Subcutaneous adipose tissue (tissue), 4 donors: ENCODE results near the gene MINK1. TPM values are rescaled to one million over a fixed set of nuclear protein-coding genes. Genes with fewer than 3 reads are reported as not detected.

ENCODE experiments used
- CTCF ChIP-seq: fragments of 450-650 bp; IDR thresholded peaks from one replicate; pipeline ENCODE4 v1.5.1; 2016; ENCODE audit warnings: low read depth, mild to moderate bottlenecking, control low read depth, antibody characterized with exemption, moderate library complexity
- total RNA-seq, 4 donors: library from RNA; depleted of rRNA; stranded (reverse); fragments of >200 nt; gene quantifications; one replicate each; pipeline ENCODE4 v1.1.0, GENCODE V29; 2016

MINK1 gene
- total RNA-seq, 4 donors from 2014 or later, result 12.9 to 61.0 (median 28.2) TPM

DNA sequence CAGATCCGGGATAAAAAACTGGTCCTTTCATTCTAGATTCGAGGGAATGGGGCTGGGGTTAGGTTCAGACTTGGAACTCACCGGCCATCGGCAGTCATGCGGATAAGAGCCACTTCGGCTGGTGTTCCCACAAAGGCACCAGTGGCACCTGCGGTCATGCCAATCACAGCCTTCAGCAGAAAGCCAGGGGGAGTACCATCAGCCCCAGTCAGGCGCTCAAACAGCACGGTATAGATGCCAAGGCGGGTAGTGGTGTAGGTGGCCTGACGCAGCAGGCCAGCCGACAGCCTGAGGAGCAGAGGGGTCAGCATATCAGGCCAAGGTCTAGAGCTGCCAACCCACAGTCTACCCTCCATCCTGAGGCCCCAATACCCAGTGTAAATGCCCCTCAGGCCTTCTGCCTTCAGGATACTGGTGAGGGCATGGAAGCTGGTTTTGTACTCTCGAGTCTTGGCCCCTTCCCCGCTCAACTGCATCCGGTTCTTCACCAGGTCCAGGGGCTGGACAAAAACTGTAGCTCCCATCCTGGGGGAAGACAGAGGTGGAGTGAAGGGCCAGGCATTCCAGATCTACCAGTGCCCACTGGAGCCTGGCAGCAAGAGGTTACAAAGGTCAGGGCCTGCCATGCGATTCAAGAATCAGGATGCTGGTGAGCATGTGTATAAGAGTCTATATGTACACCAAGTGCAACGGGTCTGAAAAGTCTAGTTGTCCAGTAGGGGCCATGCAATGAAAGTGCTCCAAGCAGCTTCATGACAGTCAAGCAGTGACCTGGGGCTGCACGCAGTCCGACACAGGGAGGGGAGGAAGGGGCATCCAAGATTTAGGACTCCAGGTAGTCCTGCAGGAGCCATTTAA lies 105.8 kb downstream of the MINK1 start:
- TF ChIP-seq CTCF, result no peak

GRCh38 chr17:4939546-4939795 lies 106.3 kb downstream of the MINK1 start:
- TF ChIP-seq CTCF, result no peak

GRCh38 chr17:4939796-4940554 lies 106.8 kb downstream of the MINK1 start, which contains the start of the genes RNF167 and SLC25A11:
Gene RNF167, plus strand, starts transcription at chr17:4940268. Its CDS starts 642 bp downstream, at chr17:4940910.
Gene SLC25A11, minus strand, starts transcription at chr17:4940046. Its CDS starts 136 bp downstream, at chr17:4939910.
- TF ChIP-seq CTCF, result no peak

DNA sequence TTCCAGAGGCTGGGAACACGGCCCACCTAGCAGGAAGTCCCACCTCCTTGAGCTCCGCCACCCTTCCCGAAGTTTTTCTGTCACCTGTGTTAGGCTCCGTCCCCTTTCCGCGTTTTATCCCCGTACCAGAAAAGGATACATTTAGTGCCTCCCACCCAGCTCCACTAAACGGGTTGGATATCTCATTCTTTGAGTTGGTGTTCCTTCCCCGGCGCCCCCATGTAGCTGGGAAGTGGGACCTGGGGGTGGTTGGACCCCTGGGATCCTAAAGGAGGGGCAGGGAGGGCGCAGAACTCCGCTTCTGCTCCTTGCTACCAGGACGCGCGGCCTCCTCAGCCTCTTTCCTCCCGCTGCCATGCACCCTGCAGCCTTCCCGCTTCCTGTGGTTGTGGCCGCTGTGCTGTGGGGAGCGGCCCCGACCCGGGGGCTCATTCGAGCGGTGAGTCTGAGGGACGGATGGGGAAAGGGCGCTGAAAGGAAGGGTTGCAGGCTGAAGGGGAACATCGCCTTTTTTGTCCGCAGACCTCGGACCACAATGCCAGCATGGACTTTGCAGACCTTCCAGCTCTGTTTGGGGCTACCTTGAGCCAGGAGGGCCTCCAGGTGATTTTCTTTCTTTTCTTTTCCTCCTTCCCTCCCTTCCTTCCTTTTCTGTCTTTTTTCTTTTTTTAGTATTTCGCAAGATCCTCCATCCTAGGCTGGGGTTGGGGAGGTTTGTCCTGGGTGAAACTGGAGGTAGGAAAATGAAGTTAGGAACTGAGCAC lies 107.6 kb downstream of the MINK1 start:
- no peak for TF ChIP-seq CTCF

- no peak for TF ChIP-seq CTCF
Observed at GRCh38 chr17:4941319-4941610, 108.1 kb downstream of the MINK1 start.

GRCh38 chr17:4942760-4943508 lies 109.8 kb downstream of the MINK1 start:
- no peak for TF ChIP-seq CTCF
